SKM-1 (cell line): ENCODE measurements around the gene FGA.

Source experiments
- DNase-seq: peaks from one replicate; lab custom pipeline; 2025; ENCODE audit not compliant: unreplicated experiment; lab: John Stamatoyannopoulos, UW

Gene FGA

GRCh38 chr4:154542271-154542879 lies 48.2 kb downstream of the FGA start:
- no peak for DNase-seq
